ENCODE data around the gene ALKBH7.
A peak's percentile ranks its signal among the peaks of the same experiment; 100 is the strongest.
"Not testable (repeated sequence)": the region's sequence is repeated elsewhere in the genome, so short reads cannot be mapped to it uniquely, and the experiment has no call there.

Gene ALKBH7

GRCh38 chr19:6372594-6373095 lies at the start of gene ALKBH7:
Gene ALKBH7 (plus strand): TSS chr19:6372794. CDS start chr19:6372821, 27 bp downstream.
- peak; percentile 90 for DNase-seq (ENCODE audit: low spot score)

- DNase-seq (ENCODE audit: low spot score): no peak
These were observed 47.8 kb upstream of the ALKBH7 start for GRCh38 chr19:6324757-6325156.

GRCh38 chr19:6325614-6326013 lies 47.0 kb upstream of the ALKBH7 start:
- DNase-seq (ENCODE audit: low spot score): no peak

- no peak for DNase-seq (ENCODE audit: low spot score)
These were observed 45.8 kb upstream of the ALKBH7 start for GRCh38 chr19:6326815-6327214.

- DNase-seq (ENCODE audit: low spot score): no peak
These were observed 39.2 kb upstream of the ALKBH7 start, which contains the start of gene ACER1 for GRCh38 chr19:6333439-6333838. Gene ACER1 (minus strand): TSS chr19:6333612. CDS start chr19:6333551, 61 bp downstream.

- DNase-seq (ENCODE audit: low spot score): no peak
These were observed 37.9 kb upstream of the ALKBH7 start for GRCh38 chr19:6334490-6335285.

GRCh38 chr19:6340493-6341201 lies 31.9 kb upstream of the ALKBH7 start:
- DNase-seq (ENCODE audit: low spot score): no peak

- no peak for DNase-seq (ENCODE audit: low spot score)
These were observed 29.1 kb upstream of the ALKBH7 start for GRCh38 chr19:6343462-6343861.

- DNase-seq (ENCODE audit: low spot score): not testable (repeated sequence)
These were observed 23.3 kb upstream of the ALKBH7 start for GRCh38 chr19:6349271-6349670.

GRCh38 chr19:6350688-6351087 lies 21.9 kb upstream of the ALKBH7 start:
- DNase-seq (ENCODE audit: low spot score): no peak

GRCh38 chr19:6352381-6353165 lies 20.0 kb upstream of the ALKBH7 start:
- no peak for DNase-seq (ENCODE audit: low spot score)

- DNase-seq (ENCODE audit: low spot score): no peak
These were observed 18.4 kb upstream of the ALKBH7 start for GRCh38 chr19:6354098-6354674.

GRCh38 chr19:6355321-6356040 lies 17.1 kb upstream of the ALKBH7 start:
- DNase-seq (ENCODE audit: low spot score): not testable (repeated sequence)

GRCh38 chr19:6357174-6357573 lies 15.4 kb upstream of the ALKBH7 start:
- DNase-seq (ENCODE audit: low spot score): no peak

- DNase-seq (ENCODE audit: low spot score): no peak
These were observed 14.6 kb upstream of the ALKBH7 start for GRCh38 chr19:6358003-6358402.

- no peak for DNase-seq (ENCODE audit: low spot score)
These were observed 12.8 kb upstream of the ALKBH7 start for GRCh38 chr19:6359568-6360341.

GRCh38 chr19:6360445-6360844 lies 12.1 kb upstream of the ALKBH7 start:
- not testable (repeated sequence) for DNase-seq (ENCODE audit: low spot score)

- not testable (repeated sequence) for DNase-seq (ENCODE audit: low spot score)
These were observed 11.8 kb upstream of the ALKBH7 start for GRCh38 chr19:6360857-6361216.

- DNase-seq (ENCODE audit: low spot score): no peak
These were observed 10.6 kb upstream of the ALKBH7 start for GRCh38 chr19:6362027-6362350.

GRCh38 chr19:6362351-6362801 lies 10.2 kb upstream of the ALKBH7 start:
- no peak for DNase-seq (ENCODE audit: low spot score)

GRCh38 chr19:6364353-6364752 lies 8.2 kb upstream of the ALKBH7 start:
- DNase-seq (ENCODE audit: low spot score): no peak

All from HuH-7.5 (cell line).